ENCODE data around the gene PALM2AKAP2. TPM values are rescaled to one million over a fixed set of nuclear protein-coding genes. Genes with fewer than 3 reads are reported as not detected.

The PALM2AKAP2 gene
- total and polyA plus RNA-seq, 4 donors: 0.51 to 37.7 (median 9.7) TPM

GRCh38 chr9:109765278-109765677 lies 14.7 kb upstream of the PALM2AKAP2 start:
- ATAC-seq (ENCODE audit: insufficient read depth, low FRiP score) (no peak), DNase-seq (no peak)
- WGBS, 2 donors: 92 to 93% methylated on average over 2 of the region's 2 CpGs
- Histone ChIP-seq H3K36me3 (ENCODE audit: control insufficient read depth in 4 of 4, insufficient read depth in 4 of 4, low read length in 4 of 4) (no peaks in the 10 kb centered on the region), H3K9me3 (ENCODE audit: control insufficient read depth in 4 of 4, insufficient read depth in 3 of 4, low read length in 3 of 4) (no peaks in the 10 kb centered on the region), H3K4me1 (ENCODE audit: control insufficient read depth in 5 of 5, insufficient read depth in 5 of 5, low read length in 5 of 5) (peaks cover 0 to 6% (median 0%) of the 10 kb centered on the region in 5 donors), H3K27me3 (ENCODE audit: control insufficient read depth in 3 of 3, insufficient read depth in 3 of 3, low read length in 2 of 3) (no peaks in the 10 kb centered on the region), H3K9ac (ENCODE audit: insufficient read depth in 1 of 2, low read length in 2 of 2) (no peak overlapping the region), H3K27ac (ENCODE audit: low read depth in 1 of 2, low read length in 1 of 2) (no peak overlapping the region), H3K4me3 (no peak overlapping the region)
- TF ChIP-seq CTCF (IDR thresholded peaks at IDR 0.05; ENCODE audit: control extremely low read depth, extremely low read depth): no peak

GRCh38 chr9:109765830-109766229 lies 14.2 kb upstream of the PALM2AKAP2 start:
- H3K9me3 ChIP-seq (ENCODE audit: control insufficient read depth in 4 of 4, insufficient read depth in 3 of 4, low read length in 3 of 4): no peaks in the 10 kb centered on the region
- no peak for DNase-seq
- peaks cover 0 to 6% (median 0%) of the 10 kb centered on the region in 5 donors for H3K4me1 ChIP-seq (ENCODE audit: control insufficient read depth in 5 of 5, insufficient read depth in 5 of 5, low read length in 5 of 5)
- H3K27ac ChIP-seq (ENCODE audit: low read depth in 1 of 2, low read length in 1 of 2): no peak overlapping the region
- TF ChIP-seq CTCF (IDR thresholded peaks at IDR 0.05; ENCODE audit: control extremely low read depth, extremely low read depth): no peak
- no peaks in the 10 kb centered on the region for H3K36me3 ChIP-seq (ENCODE audit: control insufficient read depth in 4 of 4, insufficient read depth in 4 of 4, low read length in 4 of 4)
- no peak overlapping the region for H3K9ac ChIP-seq (ENCODE audit: insufficient read depth in 1 of 2, low read length in 2 of 2)
- no peak for ATAC-seq (ENCODE audit: insufficient read depth, low FRiP score)
- H3K27me3 ChIP-seq (ENCODE audit: control insufficient read depth in 3 of 3, insufficient read depth in 3 of 3, low read length in 2 of 3): no peaks in the 10 kb centered on the region
- 67 to 70% methylated on average over 3 of the region's 3 CpGs for WGBS, 2 donors
- no peak overlapping the region for H3K4me3 ChIP-seq

GRCh38 chr9:109766351-109766750 lies 13.6 kb upstream of the PALM2AKAP2 start:
- no peak for TF ChIP-seq CTCF (IDR thresholded peaks at IDR 0.05; ENCODE audit: control extremely low read depth, extremely low read depth)
- DNase-seq (peak in 1 of 3 donors; percentile 25), ATAC-seq (ENCODE audit: insufficient read depth, low FRiP score) (peak; percentile 41)
- Histone ChIP-seq H3K27ac (ENCODE audit: low read depth in 1 of 2, low read length in 1 of 2) (no peak overlapping the region), H3K4me1 (ENCODE audit: control insufficient read depth in 5 of 5, insufficient read depth in 5 of 5, low read length in 5 of 5) (peaks cover 0 to 10% (median 2%) of the 10 kb centered on the region in 5 donors), H3K9me3 (ENCODE audit: control insufficient read depth in 4 of 4, insufficient read depth in 3 of 4, low read length in 3 of 4) (no peaks in the 10 kb centered on the region), H3K36me3 (ENCODE audit: control insufficient read depth in 4 of 4, insufficient read depth in 4 of 4, low read length in 4 of 4) (no peaks in the 10 kb centered on the region), H3K27me3 (ENCODE audit: control insufficient read depth in 3 of 3, insufficient read depth in 3 of 3, low read length in 2 of 3) (no peaks in the 10 kb centered on the region), H3K9ac (ENCODE audit: insufficient read depth in 1 of 2, low read length in 2 of 2) (no peak overlapping the region), H3K4me3 (no peak overlapping the region)
- 86 to 92% methylated on average over 2 of the region's 2 CpGs for WGBS, 2 donors

GRCh38 chr9:109767404-109767803 lies 12.6 kb upstream of the PALM2AKAP2 start:
- H3K4me3 ChIP-seq: no peak overlapping the region
- WGBS, 2 donors: 39 to 45% methylated on average over 4 of the region's 4 CpGs
- no peak overlapping the region for H3K27ac ChIP-seq (ENCODE audit: low read depth in 1 of 2, low read length in 1 of 2)
- no peak for TF ChIP-seq CTCF (IDR thresholded peaks at IDR 0.05; ENCODE audit: control extremely low read depth, extremely low read depth)
- H3K4me1 ChIP-seq (ENCODE audit: control insufficient read depth in 5 of 5, insufficient read depth in 5 of 5, low read length in 5 of 5): peaks cover 0 to 14% (median 11%) of the 10 kb centered on the region in 5 donors
- no peaks in the 10 kb centered on the region for H3K36me3 ChIP-seq (ENCODE audit: control insufficient read depth in 4 of 4, insufficient read depth in 4 of 4, low read length in 4 of 4)
- H3K27me3 ChIP-seq (ENCODE audit: control insufficient read depth in 3 of 3, insufficient read depth in 3 of 3, low read length in 2 of 3): no peaks in the 10 kb centered on the region
- DNase-seq: no peak
- ATAC-seq (ENCODE audit: insufficient read depth, low FRiP score): no peak
- no peak overlapping the region for H3K9ac ChIP-seq (ENCODE audit: insufficient read depth in 1 of 2, low read length in 2 of 2)
- no peaks in the 10 kb centered on the region for H3K9me3 ChIP-seq (ENCODE audit: control insufficient read depth in 4 of 4, insufficient read depth in 3 of 4, low read length in 3 of 4)

All from lung (tissue), 12 donors.